ENCODE measurements around the gene STARD3.
"Not testable (repeated sequence)": the region's sequence is repeated elsewhere in the genome, so short reads cannot be mapped to it uniquely, and the experiment has no call there.

The STARD3 gene

GRCh38 chr17:39636927-39637736, at the start of gene STARD3:
TSS of gene STARD3 (plus strand) at chr17:39637144. CDS start at chr17:39653532, 16,388 bp downstream.
- H3K27me3 ChIP-seq (ENCODE audit: low read depth, low read length): no peaks in the 10 kb centered on the region
- H3K36me3 ChIP-seq (ENCODE audit: control insufficient read depth in 1 of 2, insufficient read depth in 2 of 2, low read length in 2 of 2): no peaks in the 10 kb centered on the region
- peak within 1 kb of the TSS; percentile 73 to 91 for H3K4me3 ChIP-seq (ENCODE audit: low read depth in 1 of 2, low read length in 2 of 2)
- H3K9me3 ChIP-seq (ENCODE audit: control insufficient read depth in 1 of 2, low read length in 2 of 2): no peaks in the 10 kb centered on the region
- H3K4me1 ChIP-seq (ENCODE audit: control insufficient read depth in 1 of 2, insufficient read depth in 2 of 2, low read length in 2 of 2): peaks cover 10 to 53% of the 10 kb centered on the region in 2 donors
- peak within 1 kb of the TSS; percentile 92 for H3K27ac ChIP-seq (ENCODE audit: low read length)

- not testable (repeated sequence) for H3K4me1 ChIP-seq (ENCODE audit: control insufficient read depth in 1 of 2, insufficient read depth in 2 of 2, low read length in 2 of 2); H3K4me3 ChIP-seq (ENCODE audit: low read depth in 1 of 2, low read length in 2 of 2); H3K9me3 ChIP-seq (ENCODE audit: control insufficient read depth in 1 of 2, low read length in 2 of 2); H3K36me3 ChIP-seq (ENCODE audit: control insufficient read depth in 1 of 2, insufficient read depth in 2 of 2, low read length in 2 of 2); H3K27ac ChIP-seq (ENCODE audit: low read length)
- H3K27me3 ChIP-seq (ENCODE audit: low read depth, low read length): peaks cover 12% of the 10 kb centered on the region
Measured at GRCh38 chr17:39590180-39590579, 46.8 kb upstream of the STARD3 start.

- H3K36me3 ChIP-seq (ENCODE audit: control insufficient read depth in 1 of 2, insufficient read depth in 2 of 2, low read length in 2 of 2): no peaks in the 10 kb centered on the region
- no peaks in the 10 kb centered on the region for H3K9me3 ChIP-seq (ENCODE audit: control insufficient read depth in 1 of 2, low read length in 2 of 2)
- peaks cover 0 to 4% of the 10 kb centered on the region in 2 donors for H3K4me1 ChIP-seq (ENCODE audit: control insufficient read depth in 1 of 2, insufficient read depth in 2 of 2, low read length in 2 of 2)
- H3K27me3 ChIP-seq (ENCODE audit: low read depth, low read length): peaks cover 32% of the 10 kb centered on the region
- no peak overlapping the region for H3K4me3 ChIP-seq (ENCODE audit: low read depth in 1 of 2, low read length in 2 of 2)
- H3K27ac ChIP-seq (ENCODE audit: low read length): no peak overlapping the region
Measured at GRCh38 chr17:39591958-39592954, 44.7 kb upstream of the STARD3 start.

GRCh38 chr17:39593371-39593770, 43.6 kb upstream of the STARD3 start:
- H3K9me3 ChIP-seq (ENCODE audit: control insufficient read depth in 1 of 2, low read length in 2 of 2): no peaks in the 10 kb centered on the region
- peaks cover 0 to 6% of the 10 kb centered on the region in 2 donors for H3K4me1 ChIP-seq (ENCODE audit: control insufficient read depth in 1 of 2, insufficient read depth in 2 of 2, low read length in 2 of 2)
- H3K27me3 ChIP-seq (ENCODE audit: low read depth, low read length): peaks cover 42% of the 10 kb centered on the region
- no peak overlapping the region for H3K27ac ChIP-seq (ENCODE audit: low read length)
- no peak overlapping the region for H3K4me3 ChIP-seq (ENCODE audit: low read depth in 1 of 2, low read length in 2 of 2)
- H3K36me3 ChIP-seq (ENCODE audit: control insufficient read depth in 1 of 2, insufficient read depth in 2 of 2, low read length in 2 of 2): no peaks in the 10 kb centered on the region

GRCh38 chr17:39595294-39595693, 41.6 kb upstream of the STARD3 start:
- Histone ChIP-seq H3K9me3 (ENCODE audit: control insufficient read depth in 1 of 2, low read length in 2 of 2) (no peaks in the 10 kb centered on the region), H3K27ac (ENCODE audit: low read length) (no peak overlapping the region)

GRCh38 chr17:39595928-39596510, 40.9 kb upstream of the STARD3 start:
- Histone ChIP-seq H3K4me3 (ENCODE audit: low read depth in 1 of 2, low read length in 2 of 2) (no peak overlapping the region), H3K27me3 (ENCODE audit: low read depth, low read length) (peaks cover 69% of the 10 kb centered on the region), H3K27ac (ENCODE audit: low read length) (no peak overlapping the region), H3K9me3 (ENCODE audit: control insufficient read depth in 1 of 2, low read length in 2 of 2) (no peaks in the 10 kb centered on the region), H3K36me3 (ENCODE audit: control insufficient read depth in 1 of 2, insufficient read depth in 2 of 2, low read length in 2 of 2) (no peaks in the 10 kb centered on the region), H3K4me1 (ENCODE audit: control insufficient read depth in 1 of 2, insufficient read depth in 2 of 2, low read length in 2 of 2) (peaks cover 0 to 22% of the 10 kb centered on the region in 2 donors)

More at GRCh38 chr17:39595294-39595693, 41.6 kb upstream of the STARD3 start:
- H3K36me3 ChIP-seq (ENCODE audit: control insufficient read depth in 1 of 2, insufficient read depth in 2 of 2, low read length in 2 of 2): no peaks in the 10 kb centered on the region
- H3K27me3 ChIP-seq (ENCODE audit: low read depth, low read length): peaks cover 62% of the 10 kb centered on the region
- peaks cover 0 to 22% of the 10 kb centered on the region in 2 donors for H3K4me1 ChIP-seq (ENCODE audit: control insufficient read depth in 1 of 2, insufficient read depth in 2 of 2, low read length in 2 of 2)
- no peak overlapping the region for H3K4me3 ChIP-seq (ENCODE audit: low read depth in 1 of 2, low read length in 2 of 2)

- peaks cover 0 to 22% of the 10 kb centered on the region in 2 donors for H3K4me1 ChIP-seq (ENCODE audit: control insufficient read depth in 1 of 2, insufficient read depth in 2 of 2, low read length in 2 of 2)
- no peaks in the 10 kb centered on the region for H3K9me3 ChIP-seq (ENCODE audit: control insufficient read depth in 1 of 2, low read length in 2 of 2)
- no peaks in the 10 kb centered on the region for H3K36me3 ChIP-seq (ENCODE audit: control insufficient read depth in 1 of 2, insufficient read depth in 2 of 2, low read length in 2 of 2)
- H3K4me3 ChIP-seq (ENCODE audit: low read depth in 1 of 2, low read length in 2 of 2): no peak overlapping the region
- H3K27ac ChIP-seq (ENCODE audit: low read length): no peak overlapping the region
- peaks cover 73% of the 10 kb centered on the region for H3K27me3 ChIP-seq (ENCODE audit: low read depth, low read length)
Measured at GRCh38 chr17:39596543-39597267, 40.2 kb upstream of the STARD3 start.

GRCh38 chr17:39597372-39598046, 39.4 kb upstream of the STARD3 start:
- H3K9me3 ChIP-seq (ENCODE audit: control insufficient read depth in 1 of 2, low read length in 2 of 2): no peaks in the 10 kb centered on the region
- peaks cover 0 to 22% of the 10 kb centered on the region in 2 donors for H3K4me1 ChIP-seq (ENCODE audit: control insufficient read depth in 1 of 2, insufficient read depth in 2 of 2, low read length in 2 of 2)
- H3K27ac ChIP-seq (ENCODE audit: low read length): no peak overlapping the region
- H3K36me3 ChIP-seq (ENCODE audit: control insufficient read depth in 1 of 2, insufficient read depth in 2 of 2, low read length in 2 of 2): no peaks in the 10 kb centered on the region
- peaks cover 77% of the 10 kb centered on the region for H3K27me3 ChIP-seq (ENCODE audit: low read depth, low read length)
- no peak overlapping the region for H3K4me3 ChIP-seq (ENCODE audit: low read depth in 1 of 2, low read length in 2 of 2)

GRCh38 chr17:39598047-39598481, 38.9 kb upstream of the STARD3 start:
- peaks cover 83% of the 10 kb centered on the region for H3K27me3 ChIP-seq (ENCODE audit: low read depth, low read length)

GRCh38 chr17:39598630-39599003, 38.3 kb upstream of the STARD3 start:
- Histone ChIP-seq H3K27me3 (ENCODE audit: low read depth, low read length) (peaks cover 88% of the 10 kb centered on the region), H3K4me3 (ENCODE audit: low read depth in 1 of 2, low read length in 2 of 2) (peak overlapping the region in 1 of 2 donors; percentile 4), H3K36me3 (ENCODE audit: control insufficient read depth in 1 of 2, insufficient read depth in 2 of 2, low read length in 2 of 2) (no peaks in the 10 kb centered on the region), H3K4me1 (ENCODE audit: control insufficient read depth in 1 of 2, insufficient read depth in 2 of 2, low read length in 2 of 2) (peaks cover 0 to 22% of the 10 kb centered on the region in 2 donors), H3K27ac (ENCODE audit: low read length) (no peak overlapping the region), H3K9me3 (ENCODE audit: control insufficient read depth in 1 of 2, low read length in 2 of 2) (no peaks in the 10 kb centered on the region)

More at GRCh38 chr17:39598047-39598481, 38.9 kb upstream of the STARD3 start:
- Histone ChIP-seq H3K9me3 (ENCODE audit: control insufficient read depth in 1 of 2, low read length in 2 of 2) (no peaks in the 10 kb centered on the region), H3K27ac (ENCODE audit: low read length) (no peak overlapping the region), H3K36me3 (ENCODE audit: control insufficient read depth in 1 of 2, insufficient read depth in 2 of 2, low read length in 2 of 2) (no peaks in the 10 kb centered on the region), H3K4me1 (ENCODE audit: control insufficient read depth in 1 of 2, insufficient read depth in 2 of 2, low read length in 2 of 2) (peaks cover 0 to 22% of the 10 kb centered on the region in 2 donors), H3K4me3 (ENCODE audit: low read depth in 1 of 2, low read length in 2 of 2) (no peak overlapping the region)

All from muscle layer of duodenum (tissue), 2 donors.